GM21619 (cell line): Measurements from ENCODE around the gene ENO2.
"Not testable (repeated sequence)": the region's sequence is repeated elsewhere in the genome, so short reads cannot be mapped to it uniquely, and the experiment has no call there.

Source experiments
- ATAC-seq: cut with Tn5 transposase; IDR thresholded peaks from one replicate; pipeline ENCODE4 v1.9.1; 2021; ENCODE audit not compliant: unreplicated experiment

The ENO2 gene

DNA sequence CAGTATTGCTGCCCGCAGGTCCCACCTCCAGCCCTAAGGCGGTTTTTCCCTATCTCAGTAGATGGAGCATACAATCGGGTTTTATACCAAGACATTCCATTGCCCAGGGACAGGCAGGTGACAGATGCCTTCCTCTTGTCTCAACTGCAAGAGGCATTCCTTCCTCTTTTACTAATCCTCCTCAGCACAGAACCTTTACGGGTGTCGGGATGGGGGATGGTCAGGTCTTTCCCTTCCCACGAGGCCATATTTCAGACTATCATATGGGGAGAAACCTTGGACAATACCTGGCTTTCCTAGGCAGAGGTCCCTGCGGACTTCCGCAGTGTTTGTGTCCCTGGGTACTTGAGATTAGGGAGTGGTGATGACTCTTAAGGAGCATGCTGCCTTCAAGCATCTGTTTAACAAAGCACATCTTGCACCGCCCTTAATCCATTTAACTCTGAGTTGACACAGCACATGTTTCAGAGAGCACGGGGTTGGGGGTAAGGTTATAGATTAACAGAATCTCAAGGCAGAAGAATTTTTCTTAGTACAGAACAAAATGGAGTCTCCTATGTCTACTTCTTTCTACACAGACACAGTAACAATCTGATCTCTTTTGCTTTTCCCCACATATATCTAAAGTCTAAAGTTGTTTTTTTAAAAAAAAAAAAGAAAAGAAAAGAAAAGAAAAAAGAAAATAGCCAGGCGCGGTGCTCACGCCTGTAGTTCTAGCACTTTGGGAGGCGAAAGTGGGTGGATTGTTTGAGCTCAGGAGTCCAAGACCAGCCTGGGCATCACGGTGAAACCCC lies 28.0 kb upstream of the ENO2 start:
- not testable (repeated sequence) for ATAC-seq

DNA sequence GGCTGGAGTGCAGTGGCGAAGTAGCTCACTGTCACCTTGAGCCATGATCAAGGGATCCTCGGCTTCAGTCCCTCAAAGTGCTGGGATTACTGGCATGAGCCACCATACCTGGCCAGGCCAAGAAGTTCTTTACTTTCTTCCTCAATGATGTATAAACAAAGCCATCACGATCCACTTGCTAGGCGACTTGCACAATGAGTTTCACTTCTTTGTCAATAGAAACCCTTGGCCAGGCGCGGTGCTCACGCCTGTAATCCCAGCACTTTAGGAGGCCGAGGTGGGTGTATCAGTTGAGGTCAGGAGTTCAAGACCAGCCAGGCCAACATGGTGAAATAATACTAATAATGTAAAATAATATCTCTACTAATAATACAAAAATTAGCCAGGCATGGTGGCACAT lies 26.9 kb upstream of the ENO2 start:
- no peak for ATAC-seq

DNA sequence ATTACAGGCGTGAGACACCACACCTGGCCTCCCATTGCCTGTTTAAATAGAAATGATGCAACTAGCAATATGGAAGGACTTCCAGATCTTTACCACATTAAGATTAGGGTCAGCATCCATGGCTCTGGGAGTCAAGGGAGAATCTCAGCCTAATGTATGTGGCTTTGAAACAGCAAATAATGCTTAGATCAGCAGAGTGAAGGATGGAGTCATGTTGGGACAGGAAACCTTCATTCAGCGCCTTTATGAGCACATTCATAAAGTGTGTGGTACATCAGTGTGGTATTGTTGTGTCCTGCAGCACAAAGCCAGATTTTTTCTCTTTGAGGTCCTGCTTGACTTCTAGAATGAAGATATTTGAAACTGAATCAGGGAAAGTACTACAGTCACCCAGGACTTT lies 26.0 kb upstream of the ENO2 start:
- no peak for ATAC-seq

DNA sequence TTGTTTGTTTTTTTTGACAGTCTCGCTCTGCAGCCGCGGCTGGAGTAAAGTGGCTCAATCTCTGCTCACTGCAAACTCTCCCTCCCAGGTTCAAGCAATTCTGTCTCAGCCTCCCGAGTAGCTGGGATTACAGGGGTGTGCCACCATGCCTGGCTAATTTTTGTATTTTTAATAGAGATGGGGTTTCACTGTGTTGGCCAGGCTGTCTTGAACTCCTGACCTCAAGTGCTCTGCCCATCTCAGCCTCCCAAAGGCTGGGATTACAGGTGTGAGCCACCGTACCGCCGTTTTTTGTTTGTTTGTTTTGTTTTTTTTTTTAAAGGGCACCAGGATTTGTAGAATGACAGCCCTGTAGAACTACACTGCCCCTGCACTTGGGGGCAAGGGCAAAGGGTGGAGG lies 25.6 kb upstream of the ENO2 start:
- not testable (repeated sequence) for ATAC-seq

GRCh38 chr12:6889775-6890573 lies 24.4 kb upstream of the ENO2 start:
- ATAC-seq, result not testable (repeated sequence)

DNA sequence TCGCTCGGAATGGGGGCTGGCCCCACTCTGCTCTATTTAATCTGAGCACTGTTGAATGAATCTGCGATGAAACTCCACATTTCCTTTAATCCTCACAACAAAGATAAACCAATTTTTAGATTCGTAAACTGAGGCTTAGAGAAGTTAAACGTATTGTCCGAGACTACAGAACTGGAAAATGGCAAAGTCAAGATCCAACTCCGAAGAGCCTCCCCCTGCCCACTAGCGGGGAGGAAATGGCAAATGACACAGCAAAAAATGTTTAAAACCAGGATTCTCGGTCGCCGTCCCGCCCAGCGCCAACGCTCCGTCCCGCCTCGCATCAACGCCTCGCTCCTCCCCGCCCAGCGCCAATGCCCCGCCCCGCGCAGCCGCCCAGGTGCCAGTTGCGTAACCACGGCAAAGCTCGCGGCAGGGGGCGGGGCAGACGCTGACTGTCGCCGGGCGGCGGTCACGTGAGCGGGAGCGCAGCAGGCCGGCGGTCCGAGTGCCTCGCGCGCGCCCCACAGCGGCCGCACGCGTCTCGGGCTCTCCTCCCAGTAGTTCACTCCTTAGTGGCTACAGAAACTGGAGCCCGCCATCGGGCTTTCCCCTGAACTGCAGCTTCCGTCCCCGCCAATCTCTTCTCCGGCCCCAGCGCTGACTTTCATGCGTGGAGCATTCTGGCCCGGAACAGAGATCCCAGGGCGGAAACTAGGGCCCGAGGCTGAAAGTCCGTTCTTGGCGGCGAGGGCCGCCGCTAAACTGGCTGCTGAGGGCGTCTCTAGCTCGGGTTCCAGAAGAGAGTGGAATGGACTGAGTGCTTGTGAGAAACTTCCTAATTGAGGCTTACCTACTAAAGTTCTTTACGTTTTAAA lies 23.4 kb upstream of the ENO2 start:
- peak; percentile 94 for ATAC-seq

DNA sequence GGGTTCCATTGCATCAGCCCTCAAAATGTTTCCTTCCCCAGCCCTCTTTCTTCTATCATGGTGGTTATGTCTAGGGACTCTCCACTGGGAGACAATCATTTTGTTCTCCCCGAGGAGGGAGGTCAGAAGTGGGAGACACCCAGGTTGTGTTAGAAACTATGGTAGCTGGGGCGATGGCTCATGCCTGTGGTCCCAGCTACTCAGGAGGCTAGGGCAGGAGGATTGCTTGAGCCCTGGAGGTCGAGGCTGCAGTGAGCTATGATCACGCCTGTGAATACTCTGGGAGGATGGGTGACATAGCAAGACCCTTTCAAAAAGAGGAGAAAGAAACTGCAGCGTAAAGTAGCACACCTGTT lies 22.8 kb upstream of the ENO2 start:
- no peak for ATAC-seq

DNA sequence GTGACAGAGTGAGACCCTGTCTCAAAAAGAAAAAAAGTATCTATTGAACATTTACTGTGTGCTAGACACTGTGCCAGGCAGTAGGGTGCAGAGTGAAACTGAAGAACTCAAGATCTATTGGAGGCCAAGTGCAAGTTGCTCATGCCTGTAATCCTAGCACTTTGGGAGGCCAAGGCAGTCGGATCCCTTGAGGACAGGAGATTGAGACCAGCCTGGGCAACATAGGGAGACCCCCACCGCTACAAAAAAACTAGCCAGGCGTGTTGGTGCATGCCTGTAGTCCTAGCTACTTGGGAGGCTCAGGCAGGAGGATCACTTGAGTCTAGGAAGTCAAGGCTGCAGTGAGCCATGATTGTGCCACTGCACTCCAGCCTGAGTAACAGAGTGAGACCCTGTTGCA lies 21.7 kb upstream of the ENO2 start:
- ATAC-seq, result not testable (repeated sequence)

- no peak for ATAC-seq
These were observed 20.1 kb upstream of the ENO2 start for GRCh38 chr12:6894321-6894720.

- no peak for ATAC-seq
These were observed 17.4 kb upstream of the ENO2 start for GRCh38 chr12:6896846-6897435.

DNA sequence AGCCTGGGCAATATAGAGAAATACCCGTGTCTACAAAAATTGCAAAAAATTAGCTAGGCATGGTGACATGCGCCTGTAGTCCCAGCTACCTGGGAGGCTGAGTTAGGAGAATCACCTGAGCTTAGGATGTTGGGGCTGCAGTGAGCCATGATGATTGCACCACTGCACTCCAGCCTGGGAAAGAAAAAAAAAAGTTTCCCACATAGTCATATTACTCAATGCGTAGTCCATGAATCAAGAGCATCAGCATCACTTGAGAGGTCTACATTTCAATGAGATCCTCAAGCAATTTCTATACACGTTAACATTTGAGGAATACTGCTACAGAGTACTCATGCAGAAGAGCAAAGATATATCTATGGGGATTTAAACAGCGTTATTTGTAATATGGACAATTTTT lies 15.0 kb upstream of the ENO2 start:
- ATAC-seq, result no peak

- ATAC-seq, result no peak
These were observed 14.4 kb upstream of the ENO2 start for GRCh38 chr12:6899837-6900519.

DNA sequence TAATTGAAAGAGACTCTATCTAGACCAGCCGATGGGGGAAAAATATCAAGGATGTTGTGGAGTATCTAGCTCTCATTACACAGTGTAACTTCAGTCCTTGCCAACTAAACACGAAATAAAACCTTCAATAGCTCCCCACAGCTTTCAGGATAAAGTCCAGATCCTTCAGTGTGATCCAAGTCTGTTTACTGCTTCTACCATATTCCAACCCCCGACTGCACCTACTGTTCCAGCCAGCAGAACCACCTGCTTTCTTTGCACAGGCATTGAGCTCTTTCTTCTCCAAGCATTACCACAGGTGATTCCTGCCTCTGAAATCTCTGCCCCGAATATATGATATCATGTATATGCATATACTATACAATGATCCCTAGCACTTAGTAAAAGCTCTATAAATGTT lies 11.9 kb upstream of the ENO2 start:
- ATAC-seq, result no peak

DNA sequence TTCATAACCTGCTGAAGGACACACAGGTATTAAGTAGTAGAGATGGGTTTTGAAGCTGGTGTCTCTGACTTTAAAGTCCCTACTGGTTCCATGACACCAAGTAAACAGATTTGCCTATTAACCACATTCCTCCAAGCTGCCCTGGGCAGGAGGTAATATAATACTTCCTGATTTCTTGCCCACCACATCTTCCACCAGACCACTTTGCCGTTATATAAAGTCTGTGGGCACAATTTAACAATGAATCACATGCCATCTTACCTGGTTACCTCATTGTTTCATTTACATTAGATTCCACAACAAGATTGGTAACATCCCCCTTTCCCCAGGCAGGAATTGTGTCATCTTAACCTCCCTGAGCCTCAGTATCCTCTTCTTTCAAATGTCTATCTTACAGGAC lies 10.7 kb upstream of the ENO2 start:
- ATAC-seq, result no peak

GRCh38 chr12:6904280-6905276 lies 9.8 kb upstream of the ENO2 start, which contains the start of gene LRRC23:
LRRC23 (plus strand) TSS chr12:6904822; CDS start chr12:6905634, 812 bp downstream.
- ATAC-seq, result peak; percentile 92

GRCh38 chr12:6905414-6906040 lies 8.9 kb upstream of the ENO2 start:
- ATAC-seq, result no peak

- not testable (repeated sequence) for ATAC-seq
These were observed 6.2 kb upstream of the ENO2 start for GRCh38 chr12:6908141-6908540.

- no peak for ATAC-seq
These were observed 4.8 kb upstream of the ENO2 start for GRCh38 chr12:6909421-6910145.
